Superior temporal gyrus (tissue), 1 donor: ENCODE data around the gene SPINK1.
A peak's percentile ranks its signal among the peaks of the same experiment; 100 is the strongest.
"Not testable (repeated sequence)": the region's sequence is repeated elsewhere in the genome, so short reads cannot be mapped to it uniquely, and the experiment has no call there.

ENCODE experiments used
- DNase-seq: peaks from one replicate; pipeline ENCODE4 v3.0.0-alpha.2; 2016; ENCODE audit errors: extremely low spot score

SPINK1 gene

GRCh38 chr5:147809830-147810666 lies 21.4 kb downstream of the SPINK1 start:
- no peak for DNase-seq

GRCh38 chr5:147805030-147805454 lies 26.4 kb downstream of the SPINK1 start:
- DNase-seq = no peak

GRCh38 chr5:147804334-147804733 lies 27.1 kb downstream of the SPINK1 start:
- DNase-seq = no peak

- DNase-seq = no peak
Observed at GRCh38 chr5:147803926-147804325, 27.5 kb downstream of the SPINK1 start.

GRCh38 chr5:147803161-147803560 lies 28.3 kb downstream of the SPINK1 start:
- not testable (repeated sequence) for DNase-seq

- DNase-seq = no peak
Observed at GRCh38 chr5:147801461-147801860, 30.0 kb downstream of the SPINK1 start.

- DNase-seq = no peak
Observed at GRCh38 chr5:147800491-147800890, 31.0 kb downstream of the SPINK1 start.

- no peak for DNase-seq
Observed at GRCh38 chr5:147796556-147797308, 34.7 kb downstream of the SPINK1 start.

GRCh38 chr5:147791181-147791580 lies 40.3 kb downstream of the SPINK1 start:
- DNase-seq = no peak

- DNase-seq = no peak
Observed at GRCh38 chr5:147789820-147790219, 41.7 kb downstream of the SPINK1 start.

GRCh38 chr5:147788023-147788422 lies 43.4 kb downstream of the SPINK1 start:
- no peak for DNase-seq

GRCh38 chr5:147786142-147786541 lies 45.3 kb downstream of the SPINK1 start:
- no peak for DNase-seq

GRCh38 chr5:147784146-147784987 lies 47.1 kb downstream of the SPINK1 start:
- no peak for DNase-seq

GRCh38 chr5:147782110-147783028 lies 49.1 kb downstream of the SPINK1 start, which contains the start of gene JAKMIP2:
TSS of gene JAKMIP2 (minus strand) at chr5:147782728. CDS start at chr5:147671806, 110,922 bp downstream.
- peak; percentile 95 for DNase-seq

- DNase-seq = peak; percentile 53
Observed at GRCh38 chr5:147780924-147781573, 50.4 kb downstream of the SPINK1 start.

- peak; percentile 35 for DNase-seq
Observed at GRCh38 chr5:147779694-147780093, 51.8 kb downstream of the SPINK1 start.

GRCh38 chr5:147776989-147777388 lies 54.5 kb downstream of the SPINK1 start:
- DNase-seq = no peak
